ENCODE results near the gene IKZF4. TPM values are rescaled to one million over a fixed set of nuclear protein-coding genes. Genes with fewer than 3 reads are reported as not detected.
A peak's percentile ranks its signal among the peaks of the same experiment; 100 is the strongest.
"Not testable (repeated sequence)": the region's sequence is repeated elsewhere in the genome, so short reads cannot be mapped to it uniquely, and the experiment has no call there.

IKZF4 gene
- total RNA-seq, 2 donors from 2014 or later, result 2.6 to 3.9 TPM

DNA sequence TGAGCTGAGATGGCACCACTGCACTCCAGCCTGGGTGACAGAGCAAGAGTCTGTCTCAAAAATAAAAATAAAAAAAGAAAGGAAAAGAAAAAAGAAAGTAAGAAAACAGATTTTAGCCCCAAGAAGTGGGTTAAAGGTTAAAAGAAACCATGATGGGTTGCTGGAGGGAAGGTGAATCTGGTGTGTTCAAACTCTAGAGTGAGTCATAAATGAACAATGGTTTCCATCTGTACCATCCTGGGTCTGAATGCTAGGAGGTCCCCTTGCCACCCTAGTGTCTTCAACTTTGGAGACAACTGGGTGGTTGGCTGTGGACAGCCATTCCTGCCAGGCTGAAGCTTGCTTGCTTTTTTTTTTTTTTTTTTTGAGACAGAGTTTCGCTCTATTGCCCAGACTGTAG lies 19.3 kb downstream of the IKZF4 start:
- DNase-seq (ENCODE audit: low spot score), result no peak
- no peaks in the 10 kb centered on the region for H3K27me3 ChIP-seq
- H3K4me1 ChIP-seq, result peaks cover 0 to 16% of the 10 kb centered on the region in 2 donors
- peaks cover 31% of the 10 kb centered on the region for H3K36me3 ChIP-seq
- no peak overlapping the region for H3K27ac ChIP-seq
- TF ChIP-seq, protein P1, sequence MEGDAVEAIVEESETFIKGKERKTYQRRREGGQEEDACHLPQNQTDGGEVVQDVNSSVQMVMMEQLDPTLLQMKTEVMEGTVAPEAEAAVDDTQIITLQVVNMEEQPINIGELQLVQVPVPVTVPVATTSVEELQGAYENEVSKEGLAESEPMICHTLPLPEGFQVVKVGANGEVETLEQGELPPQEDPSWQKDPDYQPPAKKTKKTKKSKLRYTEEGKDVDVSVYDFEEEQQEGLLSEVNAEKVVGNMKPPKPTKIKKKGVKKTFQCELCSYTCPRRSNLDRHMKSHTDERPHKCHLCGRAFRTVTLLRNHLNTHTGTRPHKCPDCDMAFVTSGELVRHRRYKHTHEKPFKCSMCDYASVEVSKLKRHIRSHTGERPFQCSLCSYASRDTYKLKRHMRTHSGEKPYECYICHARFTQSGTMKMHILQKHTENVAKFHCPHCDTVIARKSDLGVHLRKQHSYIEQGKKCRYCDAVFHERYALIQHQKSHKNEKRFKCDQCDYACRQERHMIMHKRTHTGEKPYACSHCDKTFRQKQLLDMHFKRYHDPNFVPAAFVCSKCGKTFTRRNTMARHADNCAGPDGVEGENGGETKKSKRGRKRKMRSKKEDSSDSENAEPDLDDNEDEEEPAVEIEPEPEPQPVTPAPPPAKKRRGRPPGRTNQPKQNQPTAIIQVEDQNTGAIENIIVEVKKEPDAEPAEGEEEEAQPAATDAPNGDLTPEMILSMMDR (IDR thresholded peaks at IDR 0.05), result no peak
- no peaks in the 10 kb centered on the region for H3K9me3 ChIP-seq
- no peak overlapping the region for H3K4me3 ChIP-seq

DNA sequence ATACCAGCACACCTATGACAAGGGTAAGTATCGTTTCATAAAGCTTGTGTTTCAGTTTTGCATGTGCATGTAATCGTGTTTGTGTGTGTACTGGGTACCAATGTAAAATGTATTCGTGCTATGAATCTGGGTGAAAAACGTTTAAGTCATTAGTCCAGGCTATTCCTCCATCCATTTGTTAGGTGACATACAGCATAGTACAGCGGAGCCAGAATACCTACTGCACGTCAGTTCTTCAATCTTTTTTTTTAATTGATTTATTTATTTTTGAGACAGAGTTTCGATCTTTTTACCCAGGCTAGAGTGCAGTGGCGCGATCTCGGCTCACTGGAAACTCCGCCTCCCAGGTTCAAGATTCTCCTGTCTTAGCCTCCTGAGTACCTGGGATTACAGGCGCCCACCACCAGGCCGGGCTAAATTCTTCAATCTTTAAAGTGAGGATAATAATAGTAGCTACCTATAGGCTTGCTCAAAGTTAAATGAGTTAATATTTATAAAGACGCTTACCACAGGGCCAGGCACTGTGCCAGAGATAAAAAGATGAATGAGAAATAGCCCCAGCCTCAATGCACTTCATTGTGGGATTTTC lies 20.2 kb downstream of the IKZF4 start:
- Histone ChIP-seq H3K27ac (peak overlapping the region; percentile 94 to 96), H3K27me3 (no peaks in the 10 kb centered on the region), H3K4me1 (peaks cover 0 to 16% of the 10 kb centered on the region in 2 donors), H3K4me3 (peak overlapping the region; percentile 81 to 92), H3K36me3 (peaks cover 30% of the 10 kb centered on the region), H3K9me3 (no peaks in the 10 kb centered on the region)
- TF ChIP-seq, protein P1 (IDR thresholded peaks at IDR 0.05), result no peak
- DNase-seq (ENCODE audit: low spot score), result no peak

DNA sequence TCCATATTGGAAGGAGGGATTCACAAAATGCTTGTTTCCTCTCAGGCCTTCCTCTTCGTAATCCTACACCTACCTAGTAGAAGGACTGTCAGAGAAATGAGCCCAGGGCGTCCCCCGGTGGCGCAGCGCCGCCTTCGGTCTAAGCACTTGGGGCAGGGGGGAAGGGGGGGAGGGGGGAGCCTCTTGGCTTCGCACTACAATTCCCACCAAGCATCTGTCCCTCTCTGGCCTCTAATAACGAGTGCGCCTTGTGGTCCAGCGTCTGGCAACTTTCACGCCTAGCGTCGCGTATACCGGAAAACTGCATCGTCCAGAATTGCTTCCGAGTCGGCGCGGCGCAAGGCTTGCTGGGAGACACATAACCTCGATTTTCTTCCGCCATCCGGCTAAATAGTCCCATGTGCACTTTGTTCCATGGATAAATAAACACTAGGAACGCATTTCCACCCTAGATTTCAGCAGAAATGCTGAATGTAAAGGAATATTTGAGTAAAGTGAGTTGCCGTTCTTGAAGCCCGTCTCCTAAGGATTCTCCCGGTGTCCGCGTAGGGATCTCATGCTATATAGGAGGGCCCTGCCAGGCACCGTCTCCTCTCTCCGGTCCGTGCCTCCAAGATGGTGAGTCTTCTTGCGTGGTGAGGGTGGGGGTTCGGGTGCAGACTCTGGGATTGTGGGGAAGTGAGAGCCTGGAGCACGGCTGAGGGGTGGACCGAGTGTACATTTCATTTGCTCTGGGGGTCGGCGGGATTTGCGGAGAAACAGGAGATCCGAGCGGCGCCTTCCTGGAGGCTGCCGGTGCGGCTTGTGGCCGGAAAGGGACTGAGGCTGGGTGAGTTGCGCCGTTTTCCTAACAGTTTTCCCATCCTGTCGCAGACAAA lies 20.9 kb downstream of the IKZF4 start, which contains the start of gene RPS26:
Gene RPS26, plus strand, starts transcription at position 367 of the 878 bp plus-strand sequence. Its CDS starts 249 bp downstream, at position 616.
- Histone ChIP-seq H3K4me3 (peak within 1 kb of the TSS; percentile 81 to 92), H3K27ac (peak within 1 kb of the TSS; percentile 94 to 96), H3K27me3 (no peaks in the 10 kb centered on the region), H3K36me3 (peaks cover 23% of the 10 kb centered on the region), H3K4me1 (peaks cover 0 to 17% of the 10 kb centered on the region in 2 donors), H3K9me3 (no peaks in the 10 kb centered on the region)
- TF ChIP-seq, protein P1 (IDR thresholded peaks at IDR 0.05), result peak in 1 of 2 donors; percentile 76
- peak; percentile 97 for DNase-seq (ENCODE audit: low spot score)

DNA sequence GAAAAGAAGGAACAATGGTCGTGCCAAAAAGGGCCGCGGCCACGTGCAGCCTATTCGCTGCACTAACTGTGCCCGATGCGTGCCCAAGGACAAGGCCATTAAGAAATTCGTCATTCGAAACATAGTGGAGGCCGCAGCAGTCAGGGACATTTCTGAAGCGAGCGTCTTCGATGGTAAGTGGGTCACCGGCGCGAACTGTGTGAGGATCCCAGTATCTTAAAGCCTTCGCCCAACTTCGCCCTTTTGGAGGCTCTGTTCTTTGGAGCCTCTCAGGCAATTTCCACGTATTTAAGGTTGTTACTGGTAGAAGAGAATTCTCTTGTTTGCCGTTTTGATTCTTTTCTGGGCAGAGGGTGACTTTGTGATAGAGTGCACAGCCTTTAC lies 21.6 kb downstream of the IKZF4 start:
- not testable (repeated sequence) for H3K27me3 ChIP-seq; DNase-seq (ENCODE audit: low spot score); H3K9me3 ChIP-seq
- H3K27ac ChIP-seq, result peak overlapping the region; percentile 94 to 96
- peaks cover 23% of the 10 kb centered on the region for H3K36me3 ChIP-seq
- H3K4me3 ChIP-seq, result peak overlapping the region; percentile 81 to 92
- H3K4me1 ChIP-seq, result peaks cover 0 to 18% of the 10 kb centered on the region in 2 donors

DNA sequence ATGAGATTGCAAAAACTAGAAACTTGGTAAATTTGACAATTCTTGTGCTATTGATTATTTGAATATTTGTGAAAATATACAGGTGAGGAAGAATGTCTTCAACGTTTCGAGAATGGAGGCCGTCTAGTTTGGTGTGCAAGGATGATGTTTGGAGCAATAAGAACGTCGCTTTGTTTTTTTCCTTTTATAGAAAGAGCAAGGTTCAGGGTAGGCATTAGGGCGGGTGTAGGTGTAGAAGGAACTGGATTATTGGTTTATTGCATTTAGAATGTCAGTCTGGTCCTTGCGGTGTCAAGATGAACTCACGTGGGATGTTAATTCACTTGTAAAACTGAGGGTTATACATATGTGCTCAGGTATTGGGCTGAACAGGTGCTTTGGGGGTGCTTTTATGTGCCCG lies 22.0 kb downstream of the IKZF4 start:
- Histone ChIP-seq H3K4me3 (peak overlapping the region; percentile 81 to 92), H3K4me1 (peaks cover 0 to 18% of the 10 kb centered on the region in 2 donors), H3K27ac (peak overlapping the region; percentile 94 to 96), H3K27me3 (no peaks in the 10 kb centered on the region), H3K36me3 (peaks cover 23% of the 10 kb centered on the region), H3K9me3 (no peaks in the 10 kb centered on the region)
- TF ChIP-seq, protein P1 (IDR thresholded peaks at IDR 0.05), result no peak
- no peak for DNase-seq (ENCODE audit: low spot score)
